ENCODE data around the gene GALNT17.

The GALNT17 gene

DNA sequence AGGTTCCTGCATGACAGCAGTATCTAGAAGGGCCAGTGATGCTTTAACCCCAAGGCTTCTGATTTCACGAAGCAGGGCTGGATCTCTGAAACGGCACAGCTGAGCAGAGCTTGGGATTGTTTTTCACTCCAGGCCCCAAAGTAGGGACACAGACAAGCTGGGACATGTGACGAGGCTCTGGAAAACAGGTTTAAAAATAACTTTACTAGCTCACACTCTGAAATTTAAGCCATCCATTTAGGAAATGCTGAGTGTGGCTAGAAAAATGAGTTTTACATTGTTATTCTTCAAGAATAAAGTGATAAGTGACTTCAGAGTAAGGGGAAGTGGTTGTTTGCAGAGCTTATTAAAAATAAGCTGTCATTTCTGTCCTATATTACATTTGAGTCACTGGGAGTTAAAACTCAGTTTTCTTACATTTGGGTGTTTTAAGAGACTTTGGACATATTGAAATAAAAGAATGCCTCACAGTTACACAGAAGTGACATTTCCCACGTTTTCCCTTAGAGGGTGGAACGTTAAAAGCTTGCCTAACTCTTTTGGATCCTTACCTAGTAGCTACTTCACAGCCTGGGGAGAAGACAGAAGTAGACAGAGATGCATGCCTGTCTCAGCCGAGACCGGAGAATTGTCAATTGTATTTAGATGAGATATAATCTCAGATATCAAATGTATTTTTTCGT lies 107.8 kb downstream of the GALNT17 start:
- no peak overlapping the region for H3K14ac ChIP-seq (ENCODE audit: low read length)
- H3K27ac ChIP-seq (ENCODE audit: low read depth, low read length), result no peak overlapping the region
- H4K91ac ChIP-seq (ENCODE audit: low read depth, low read length), result no peak overlapping the region
- peaks cover 0 to 3% of the 10 kb centered on the region in 2 experiments for H3K4me1 ChIP-seq (ENCODE audit: control insufficient read depth in 1 of 2, insufficient read depth in 2 of 2, low read length in 2 of 2)
- H3K4ac ChIP-seq (ENCODE audit: low read depth, low read length), result no peak overlapping the region
- no peak overlapping the region for H2BK12ac ChIP-seq (ENCODE audit: low read length)
- no peak overlapping the region for H3K23ac ChIP-seq (ENCODE audit: low read length)
- H3K36me3 ChIP-seq (ENCODE audit: control insufficient read depth in 1 of 2, insufficient read depth in 2 of 2, low read length in 2 of 2), result no peaks in the 10 kb centered on the region
- no peak overlapping the region for H3K9ac ChIP-seq (ENCODE audit: low read length)
- DNase-seq, result no peak
- H3K9me3 ChIP-seq (ENCODE audit: insufficient read depth, low read depth, low read length), result no peaks in the 10 kb centered on the region
- no peak overlapping the region for H4K12ac ChIP-seq (ENCODE audit: low read depth, low read length)
- H3K4me2 ChIP-seq (ENCODE audit: low read length), result no peak overlapping the region
- WGBS (ENCODE audit: extremely low coverage, insufficient coverage, insufficient read length), result no CpG with 5 or more reads among the region's 8 CpGs
- H2AFZ ChIP-seq (ENCODE audit: insufficient read depth, low read length, poor library complexity), result no peak overlapping the region
- H2AK5ac ChIP-seq (ENCODE audit: low read length), result no peak overlapping the region
- no peaks in the 10 kb centered on the region for H3K79me2 ChIP-seq (ENCODE audit: control insufficient read depth, insufficient read depth, low read length, poor library complexity)
- no peak overlapping the region for H3K18ac ChIP-seq (ENCODE audit: low read length)
- H3K27me3 ChIP-seq (ENCODE audit: insufficient read depth, low read length), result no peaks in the 10 kb centered on the region
- H3K79me1 ChIP-seq (ENCODE audit: low read length), result no peaks in the 10 kb centered on the region
- no peak overlapping the region for H2BK120ac ChIP-seq (ENCODE audit: insufficient read depth, low read length, poor library complexity)
- no peak overlapping the region for H2BK5ac ChIP-seq (ENCODE audit: low read depth, low read length, poor library complexity)
- H4K8ac ChIP-seq (ENCODE audit: low read depth, low read length), result no peak overlapping the region
- H3K4me3 ChIP-seq (ENCODE audit: low read depth, low read length), result no peak overlapping the region

DNA sequence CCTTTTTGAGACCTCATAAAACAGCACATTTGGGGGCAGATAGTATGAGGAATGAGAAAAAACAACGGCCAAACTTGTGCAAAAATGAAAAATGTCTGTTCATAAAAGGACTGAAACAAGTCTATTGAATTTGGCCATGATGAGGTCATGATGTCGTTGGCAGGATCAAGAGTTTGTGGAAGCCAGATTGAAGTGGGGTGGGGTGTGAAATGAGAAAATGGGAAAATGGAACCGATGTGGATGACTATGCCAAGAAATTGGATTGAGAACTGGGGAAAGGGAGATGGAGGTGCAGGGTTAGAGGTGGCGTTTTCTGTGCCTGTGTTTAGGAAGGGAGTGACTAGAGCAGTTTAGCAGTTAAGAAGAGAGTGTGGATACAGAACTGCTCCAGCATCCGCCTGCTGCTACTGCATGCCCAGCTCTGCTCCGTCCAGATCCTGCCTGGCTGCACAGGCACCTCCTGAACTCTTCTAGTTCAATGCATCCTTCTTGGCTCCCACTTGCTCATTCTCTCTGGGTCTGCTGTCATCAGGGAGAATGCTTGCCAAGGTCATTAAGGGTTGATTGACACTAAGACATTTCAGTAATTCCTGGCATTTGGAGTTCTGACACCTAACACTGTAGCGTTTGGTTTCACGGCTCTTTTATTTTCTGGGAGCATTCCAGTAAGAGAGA lies 111.9 kb downstream of the GALNT17 start:
- no peak overlapping the region for H4K91ac ChIP-seq (ENCODE audit: low read depth, low read length)
- no peak overlapping the region for H2BK5ac ChIP-seq (ENCODE audit: low read depth, low read length, poor library complexity)
- H3K27me3 ChIP-seq (ENCODE audit: insufficient read depth, low read length), result no peaks in the 10 kb centered on the region
- no peaks in the 10 kb centered on the region for H3K9me3 ChIP-seq (ENCODE audit: insufficient read depth, low read depth, low read length)
- no peak overlapping the region for H4K8ac ChIP-seq (ENCODE audit: low read depth, low read length)
- no peak overlapping the region for H3K14ac ChIP-seq (ENCODE audit: low read length)
- no peak overlapping the region for H2AFZ ChIP-seq (ENCODE audit: insufficient read depth, low read length, poor library complexity)
- H3K4me1 ChIP-seq (ENCODE audit: control insufficient read depth in 1 of 2, insufficient read depth in 2 of 2, low read length in 2 of 2), result peaks cover 0 to 3% of the 10 kb centered on the region in 2 experiments
- no peak overlapping the region for H3K9ac ChIP-seq (ENCODE audit: low read length)
- H3K27ac ChIP-seq (ENCODE audit: low read depth, low read length), result no peak overlapping the region
- H2AK5ac ChIP-seq (ENCODE audit: low read length), result no peak overlapping the region
- no peak overlapping the region for H3K4ac ChIP-seq (ENCODE audit: low read depth, low read length)
- H3K79me2 ChIP-seq (ENCODE audit: control insufficient read depth, insufficient read depth, low read length, poor library complexity), result no peaks in the 10 kb centered on the region
- WGBS (ENCODE audit: extremely low coverage, insufficient coverage, insufficient read length), result 100% methylated on average over 1 of the region's 8 CpGs
- H3K23ac ChIP-seq (ENCODE audit: low read length), result no peak overlapping the region
- H4K12ac ChIP-seq (ENCODE audit: low read depth, low read length), result no peak overlapping the region
- H3K36me3 ChIP-seq (ENCODE audit: control insufficient read depth in 1 of 2, insufficient read depth in 2 of 2, low read length in 2 of 2), result no peaks in the 10 kb centered on the region
- H3K4me3 ChIP-seq (ENCODE audit: low read depth, low read length), result no peak overlapping the region
- H3K79me1 ChIP-seq (ENCODE audit: low read length), result no peaks in the 10 kb centered on the region
- no peak overlapping the region for H2BK120ac ChIP-seq (ENCODE audit: insufficient read depth, low read length, poor library complexity)
- H3K4me2 ChIP-seq (ENCODE audit: low read length), result no peak overlapping the region
- DNase-seq, result no peak
- no peak overlapping the region for H3K18ac ChIP-seq (ENCODE audit: low read length)
- no peak overlapping the region for H2BK12ac ChIP-seq (ENCODE audit: low read length)

DNA sequence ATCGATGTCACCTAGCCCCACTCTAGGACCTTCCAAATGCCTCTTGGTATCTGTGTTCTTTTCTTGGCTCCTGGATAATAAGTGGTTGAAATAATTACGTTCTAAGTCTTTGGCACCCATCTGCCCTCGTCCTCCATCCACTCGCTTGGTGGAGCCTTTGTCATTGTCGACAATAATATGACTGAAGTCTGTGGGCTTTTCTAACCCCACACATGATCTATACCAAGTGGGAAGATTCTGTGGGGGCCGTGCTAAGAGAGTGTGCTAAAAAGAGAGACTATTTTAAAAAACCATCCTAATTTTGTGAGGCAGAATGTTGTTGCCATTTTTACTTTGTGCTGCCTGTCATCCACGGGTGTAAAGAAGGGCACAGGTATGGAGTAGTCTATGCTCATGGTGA lies 113.1 kb downstream of the GALNT17 start:
- H3K9ac ChIP-seq (ENCODE audit: low read length), result no peak overlapping the region
- H3K9me3 ChIP-seq (ENCODE audit: insufficient read depth, low read depth, low read length), result no peaks in the 10 kb centered on the region
- no peak for DNase-seq
- no peak overlapping the region for H4K8ac ChIP-seq (ENCODE audit: low read depth, low read length)
- no peaks in the 10 kb centered on the region for H3K79me2 ChIP-seq (ENCODE audit: control insufficient read depth, insufficient read depth, low read length, poor library complexity)
- no peaks in the 10 kb centered on the region for H3K79me1 ChIP-seq (ENCODE audit: low read length)
- no peak overlapping the region for H3K4me2 ChIP-seq (ENCODE audit: low read length)
- H3K27me3 ChIP-seq (ENCODE audit: insufficient read depth, low read length), result no peaks in the 10 kb centered on the region
- no peak overlapping the region for H3K27ac ChIP-seq (ENCODE audit: low read depth, low read length)
- no peak overlapping the region for H4K91ac ChIP-seq (ENCODE audit: low read depth, low read length)
- no peak overlapping the region for H2AK5ac ChIP-seq (ENCODE audit: low read length)
- H2BK12ac ChIP-seq (ENCODE audit: low read length), result no peak overlapping the region
- H3K4me3 ChIP-seq (ENCODE audit: low read depth, low read length), result no peak overlapping the region
- H2BK5ac ChIP-seq (ENCODE audit: low read depth, low read length, poor library complexity), result no peak overlapping the region
- H3K18ac ChIP-seq (ENCODE audit: low read length), result no peak overlapping the region
- H3K14ac ChIP-seq (ENCODE audit: low read length), result no peak overlapping the region
- H3K36me3 ChIP-seq (ENCODE audit: control insufficient read depth in 1 of 2, insufficient read depth in 2 of 2, low read length in 2 of 2), result no peaks in the 10 kb centered on the region
- no peak overlapping the region for H2BK120ac ChIP-seq (ENCODE audit: insufficient read depth, low read length, poor library complexity)
- H3K23ac ChIP-seq (ENCODE audit: low read length), result no peak overlapping the region
- no peak overlapping the region for H3K4ac ChIP-seq (ENCODE audit: low read depth, low read length)
- H4K12ac ChIP-seq (ENCODE audit: low read depth, low read length), result no peak overlapping the region
- H2AFZ ChIP-seq (ENCODE audit: insufficient read depth, low read length, poor library complexity), result no peak overlapping the region
- H3K4me1 ChIP-seq (ENCODE audit: control insufficient read depth in 1 of 2, insufficient read depth in 2 of 2, low read length in 2 of 2), result peaks cover 0 to 3% of the 10 kb centered on the region in 2 experiments
- no CpG with 5 or more reads among the region's 7 CpGs for WGBS (ENCODE audit: extremely low coverage, insufficient coverage, insufficient read length)

DNA sequence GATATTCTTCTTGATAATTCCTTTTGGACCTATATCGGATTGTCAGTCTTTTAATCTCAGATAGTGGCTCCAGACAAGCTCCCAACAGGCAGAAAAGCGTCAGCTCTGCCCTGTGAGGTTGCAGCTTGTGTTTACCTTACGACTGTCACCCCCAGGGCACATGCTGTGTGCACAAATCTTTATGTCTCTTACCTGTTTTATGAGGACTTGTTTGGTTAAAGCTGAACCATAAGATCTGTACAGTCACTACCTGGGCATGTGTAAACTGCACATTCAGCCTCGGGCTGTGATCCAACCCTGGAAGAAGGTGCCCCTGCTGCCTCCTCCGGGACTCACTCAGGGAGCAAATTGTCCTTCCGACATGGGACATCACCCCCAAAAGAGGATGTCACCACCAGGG lies 119.8 kb downstream of the GALNT17 start:
- Histone ChIP-seq H3K4ac (ENCODE audit: low read depth, low read length) (no peak overlapping the region), H4K8ac (ENCODE audit: low read depth, low read length) (no peak overlapping the region), H3K27me3 (ENCODE audit: insufficient read depth, low read length) (no peaks in the 10 kb centered on the region), H3K4me2 (ENCODE audit: low read length) (no peak overlapping the region), H4K91ac (ENCODE audit: low read depth, low read length) (no peak overlapping the region), H3K9ac (ENCODE audit: low read length) (no peak overlapping the region), H2BK120ac (ENCODE audit: insufficient read depth, low read length, poor library complexity) (no peak overlapping the region), H3K4me1 (ENCODE audit: control insufficient read depth in 1 of 2, insufficient read depth in 2 of 2, low read length in 2 of 2) (peaks cover 0 to 4% of the 10 kb centered on the region in 2 experiments), H3K79me1 (ENCODE audit: low read length) (no peaks in the 10 kb centered on the region), H3K4me3 (ENCODE audit: low read depth, low read length) (no peak overlapping the region), H3K27ac (ENCODE audit: low read depth, low read length) (no peak overlapping the region), H4K12ac (ENCODE audit: low read depth, low read length) (no peak overlapping the region), H3K23ac (ENCODE audit: low read length) (no peak overlapping the region), H2AFZ (ENCODE audit: insufficient read depth, low read length, poor library complexity) (no peak overlapping the region), H3K14ac (ENCODE audit: low read length) (no peak overlapping the region), H3K36me3 (ENCODE audit: control insufficient read depth in 1 of 2, insufficient read depth in 2 of 2, low read length in 2 of 2) (no peaks in the 10 kb centered on the region), H2BK12ac (ENCODE audit: low read length) (no peak overlapping the region), H3K9me3 (ENCODE audit: insufficient read depth, low read depth, low read length) (peaks cover 2% of the 10 kb centered on the region), H3K79me2 (ENCODE audit: control insufficient read depth, insufficient read depth, low read length, poor library complexity) (no peaks in the 10 kb centered on the region), H3K18ac (ENCODE audit: low read length) (no peak overlapping the region), H2BK5ac (ENCODE audit: low read depth, low read length, poor library complexity) (no peak overlapping the region), H2AK5ac (ENCODE audit: low read length) (no peak overlapping the region)
- WGBS (ENCODE audit: extremely low coverage, insufficient coverage, insufficient read length), result no CpG with 5 or more reads among the region's 6 CpGs
- DNase-seq, result no peak
